Measurements from ENCODE around the gene HEY2.

DNA sequence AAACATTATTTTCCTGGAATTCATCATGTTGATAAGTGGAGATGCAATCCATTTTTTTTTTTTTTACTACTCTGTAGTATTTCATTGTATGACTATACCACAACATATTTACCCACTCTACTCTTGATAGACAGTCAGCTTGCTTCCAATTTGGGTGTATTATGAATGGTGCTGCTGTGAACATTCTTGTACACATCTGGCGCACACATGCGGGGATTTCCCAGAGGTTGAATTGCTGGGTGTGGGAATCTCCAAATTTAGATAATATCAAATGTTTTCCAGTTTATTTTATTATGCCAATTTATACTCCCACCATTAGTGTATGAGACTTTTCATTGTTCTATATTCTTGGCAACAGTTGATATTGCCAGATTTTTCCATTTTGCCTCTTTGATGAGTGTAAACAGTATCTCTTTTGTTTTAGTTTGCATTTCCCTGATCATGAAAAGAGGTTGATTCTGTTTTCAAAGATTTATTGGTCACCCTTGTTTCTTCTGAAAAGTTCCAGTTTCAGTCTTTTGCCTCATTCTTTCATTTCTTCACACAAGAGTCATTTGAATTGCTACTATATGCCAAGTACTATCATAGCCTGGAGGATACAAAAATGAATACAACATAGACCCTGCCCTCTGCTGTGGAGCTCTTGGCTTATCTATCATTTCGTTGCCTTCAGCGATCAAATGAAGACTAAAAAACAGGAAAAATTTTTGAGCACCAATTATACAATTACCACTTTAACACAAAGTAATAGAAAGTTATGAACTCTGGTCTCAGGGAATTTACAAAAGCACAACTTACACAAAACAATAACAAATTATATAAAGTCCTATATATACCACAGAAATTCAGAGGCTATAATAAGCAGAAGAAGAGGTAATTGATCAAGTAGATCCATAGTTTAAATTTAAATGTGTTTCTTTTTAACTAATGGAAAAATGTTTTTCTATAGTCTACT lies 24.2 kb downstream of the HEY2 start:
- TF ChIP-seq, protein P1, sequence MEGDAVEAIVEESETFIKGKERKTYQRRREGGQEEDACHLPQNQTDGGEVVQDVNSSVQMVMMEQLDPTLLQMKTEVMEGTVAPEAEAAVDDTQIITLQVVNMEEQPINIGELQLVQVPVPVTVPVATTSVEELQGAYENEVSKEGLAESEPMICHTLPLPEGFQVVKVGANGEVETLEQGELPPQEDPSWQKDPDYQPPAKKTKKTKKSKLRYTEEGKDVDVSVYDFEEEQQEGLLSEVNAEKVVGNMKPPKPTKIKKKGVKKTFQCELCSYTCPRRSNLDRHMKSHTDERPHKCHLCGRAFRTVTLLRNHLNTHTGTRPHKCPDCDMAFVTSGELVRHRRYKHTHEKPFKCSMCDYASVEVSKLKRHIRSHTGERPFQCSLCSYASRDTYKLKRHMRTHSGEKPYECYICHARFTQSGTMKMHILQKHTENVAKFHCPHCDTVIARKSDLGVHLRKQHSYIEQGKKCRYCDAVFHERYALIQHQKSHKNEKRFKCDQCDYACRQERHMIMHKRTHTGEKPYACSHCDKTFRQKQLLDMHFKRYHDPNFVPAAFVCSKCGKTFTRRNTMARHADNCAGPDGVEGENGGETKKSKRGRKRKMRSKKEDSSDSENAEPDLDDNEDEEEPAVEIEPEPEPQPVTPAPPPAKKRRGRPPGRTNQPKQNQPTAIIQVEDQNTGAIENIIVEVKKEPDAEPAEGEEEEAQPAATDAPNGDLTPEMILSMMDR (IDR thresholded peaks at IDR 0.05; ENCODE audit: low read length): no peak
- TF ChIP-seq EZH2 (optimal IDR thresholded peaks at IDR 0.05; ENCODE audit: low read depth, low read length): no peak
